ENCODE results near the gene CPPED1.

Gene CPPED1

DNA sequence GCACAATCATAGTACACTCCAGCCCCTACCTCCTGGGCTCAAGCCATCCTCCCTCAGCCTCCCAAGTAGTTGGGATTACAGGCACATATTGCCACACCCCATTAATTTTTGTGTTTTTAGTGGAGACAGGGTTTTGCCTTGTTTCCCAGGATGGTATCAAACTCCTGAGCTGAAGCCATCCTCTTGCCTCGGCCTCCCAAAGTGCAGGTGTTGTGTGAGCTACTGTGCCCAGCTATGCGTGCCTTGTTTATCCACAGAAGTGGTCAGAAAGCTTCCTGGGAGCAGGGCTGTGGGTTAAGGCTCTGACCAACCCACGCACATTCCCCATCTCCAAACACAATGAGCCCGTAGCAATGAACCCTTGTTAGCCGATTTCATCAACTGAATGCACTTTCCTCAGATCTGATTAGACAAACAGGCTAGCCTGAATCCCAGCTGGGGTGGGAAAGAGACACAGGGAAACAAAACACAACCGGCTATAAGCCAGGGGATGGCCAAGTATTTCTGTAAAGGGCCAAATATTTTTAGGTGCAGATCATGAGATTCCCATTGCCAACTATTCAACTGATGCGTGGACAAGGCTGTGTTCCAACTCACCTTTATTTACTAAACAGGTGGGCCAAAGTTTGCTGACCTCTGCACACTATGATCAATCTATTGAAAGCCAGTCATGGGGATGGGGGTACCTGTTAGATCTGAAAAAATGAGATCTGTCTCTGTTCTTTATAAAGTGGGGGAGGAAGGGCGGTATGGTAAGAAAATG is 193.6 kb downstream of the CPPED1 start:
- peaks cover 18% of the 10 kb centered on the region for H3K9me3 Mint-ChIP-seq
- H3K27ac Mint-ChIP-seq: no peak overlapping the region
- H3K36me3 Mint-ChIP-seq (ENCODE audit: low read depth): no peaks in the 10 kb centered on the region
- no peak overlapping the region for H3K4me3 Mint-ChIP-seq
- no peaks in the 10 kb centered on the region for H3K4me1 Mint-ChIP-seq
- peaks cover 14% of the 10 kb centered on the region for H3K27me3 Mint-ChIP-seq (ENCODE audit: low read depth)
- no peak for TF ChIP-seq CTCF (IDR thresholded peaks at IDR 0.05; ENCODE audit: unreplicated experiment in 3 of 3)
